IPS DF 19.7 (cell line): Measurements from ENCODE around the gene HOXA10.

Experiments
- DNase-seq: peaks from one replicate; pipeline ENCODE4 v3.0.0-alpha.2; 2013; ENCODE audit warnings: low read depth, low spot score

The HOXA10 gene

GRCh38 chr7:27157702-27158431 is 16.3 kb downstream of the HOXA10 start:
- no peak for DNase-seq

GRCh38 chr7:27156916-27157701 is 17.0 kb downstream of the HOXA10 start:
- no peak for DNase-seq

GRCh38 chr7:27156508-27156898 is 17.6 kb downstream of the HOXA10 start, which contains the start of gene HOXA7:
HOXA7 (minus strand) TSS chr7:27156675; CDS start chr7:27156545, 130 bp downstream.
- no peak for DNase-seq

GRCh38 chr7:27155816-27156507 is 18.2 kb downstream of the HOXA10 start:
- DNase-seq, result no peak

GRCh38 chr7:27154901-27155815 is 19.0 kb downstream of the HOXA10 start:
- DNase-seq, result no peak

GRCh38 chr7:27154369-27154768 is 19.8 kb downstream of the HOXA10 start:
- DNase-seq, result no peak

- DNase-seq, result no peak
Observed at GRCh38 chr7:27153526-27153925, 20.6 kb downstream of the HOXA10 start.

GRCh38 chr7:27152816-27153442 is 21.2 kb downstream of the HOXA10 start:
- DNase-seq, result no peak

- no peak for DNase-seq
Observed at GRCh38 chr7:27151931-27152815, 21.9 kb downstream of the HOXA10 start, which contains the start of gene HOXA3. HOXA3 (minus strand) TSS chr7:27152583; CDS start chr7:27110640, 41,943 bp downstream.

- DNase-seq, result no peak
Observed at GRCh38 chr7:27151341-27151930, 22.7 kb downstream of the HOXA10 start.

GRCh38 chr7:27150568-27151340 is 23.4 kb downstream of the HOXA10 start:
- no peak for DNase-seq

GRCh38 chr7:27149842-27150567 is 24.1 kb downstream of the HOXA10 start:
- no peak for DNase-seq

- DNase-seq, result no peak
Observed at GRCh38 chr7:27148756-27149641, 25.1 kb downstream of the HOXA10 start.

GRCh38 chr7:27148031-27148755 is 25.9 kb downstream of the HOXA10 start:
- no peak for DNase-seq

GRCh38 chr7:27147199-27148030 is 26.7 kb downstream of the HOXA10 start, which contains the start of gene HOXA6:
HOXA6 (minus strand) TSS chr7:27147774; CDS start chr7:27147749, 25 bp downstream.
- no peak for DNase-seq
